Measurements from ENCODE around the gene ITGA11.

DNA sequence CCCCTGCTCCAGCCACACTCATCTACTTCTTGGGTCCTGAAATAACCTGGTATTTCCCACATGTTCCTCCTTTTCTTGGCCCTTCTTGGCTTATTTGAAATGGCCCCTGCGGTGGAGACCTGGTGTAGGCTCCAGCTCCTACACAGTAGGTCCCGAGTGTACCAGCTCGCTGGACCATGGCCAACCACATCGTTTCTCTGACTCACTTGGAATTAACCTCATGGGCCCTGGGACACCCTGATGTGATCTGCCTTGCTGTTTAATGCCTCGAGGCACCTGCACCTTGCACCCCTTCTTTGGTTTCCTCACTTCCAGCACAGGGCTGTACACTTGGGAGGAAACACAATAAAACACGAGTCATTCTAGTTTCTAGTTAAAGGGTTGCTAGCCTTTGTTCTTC, 94.1 kb downstream of the ITGA11 start:
- TF ChIP-seq, protein P1, sequence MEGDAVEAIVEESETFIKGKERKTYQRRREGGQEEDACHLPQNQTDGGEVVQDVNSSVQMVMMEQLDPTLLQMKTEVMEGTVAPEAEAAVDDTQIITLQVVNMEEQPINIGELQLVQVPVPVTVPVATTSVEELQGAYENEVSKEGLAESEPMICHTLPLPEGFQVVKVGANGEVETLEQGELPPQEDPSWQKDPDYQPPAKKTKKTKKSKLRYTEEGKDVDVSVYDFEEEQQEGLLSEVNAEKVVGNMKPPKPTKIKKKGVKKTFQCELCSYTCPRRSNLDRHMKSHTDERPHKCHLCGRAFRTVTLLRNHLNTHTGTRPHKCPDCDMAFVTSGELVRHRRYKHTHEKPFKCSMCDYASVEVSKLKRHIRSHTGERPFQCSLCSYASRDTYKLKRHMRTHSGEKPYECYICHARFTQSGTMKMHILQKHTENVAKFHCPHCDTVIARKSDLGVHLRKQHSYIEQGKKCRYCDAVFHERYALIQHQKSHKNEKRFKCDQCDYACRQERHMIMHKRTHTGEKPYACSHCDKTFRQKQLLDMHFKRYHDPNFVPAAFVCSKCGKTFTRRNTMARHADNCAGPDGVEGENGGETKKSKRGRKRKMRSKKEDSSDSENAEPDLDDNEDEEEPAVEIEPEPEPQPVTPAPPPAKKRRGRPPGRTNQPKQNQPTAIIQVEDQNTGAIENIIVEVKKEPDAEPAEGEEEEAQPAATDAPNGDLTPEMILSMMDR (IDR thresholded peaks at IDR 0.05) = no peak
- no peak for TF ChIP-seq EZH2 (IDR thresholded peaks at IDR 0.05; ENCODE audit: borderline replicate concordance, insufficient read depth, low read depth, low read length, poor library complexity, severe bottlenecking)
